ENCODE data around the gene NUP35.

GRCh38 chr2:183105402-183106134 lies 18.7 kb upstream of the NUP35 start:
- TF ChIP-seq CTCF (IDR thresholded peaks at IDR 0.05; ENCODE audit: low read length) (no peak), EZH2 (IDR thresholded peaks at IDR 0.05; ENCODE audit: borderline replicate concordance, low read length) (no peak)
